T-cell (primary cell): ENCODE data around the gene S100A14. TPM values are rescaled to one million over a fixed set of nuclear protein-coding genes. Genes with fewer than 3 reads are reported as not detected.
"Not testable (repeated sequence)": the region's sequence is repeated elsewhere in the genome, so short reads cannot be mapped to it uniquely, and the experiment has no call there.

Source experiments
- ATAC-seq, 4 experiments: fragments of 200-7000 bp in 3 of 4; fragments of 150-1000 bp in 1 of 4; cut with Tn5 transposase; replicated peaks in 1 of 4; 1 replicate in 3 of 4; 2 replicates in 1 of 4; pipeline ENCODE4 v1.10.0; 2021; ENCODE audit warnings: moderate library complexity in 3 of 4, mild to moderate bottlenecking in 2 of 4, moderate number of reproducible peaks in 1 of 4
- CTCF ChIA-PET, 2 donors: fragments of 300-600 bp; sonication (Branson Sonifier 250); formaldehyde crosslinking; loops; one replicate each; lab custom pipeline; 2022; ENCODE audit warnings: antibody characterized with exemption in 2 of 2; lab: Charles Lee
- POLR2A ChIA-PET, 2 donors: fragments of 300-600 bp; sonication (Branson Sonifier 250); formaldehyde crosslinking; loops; one replicate each; lab custom pipeline; 2022; ENCODE audit warnings: antibody characterized with exemption in 2 of 2; lab: Charles Lee
- DNase-seq, 35 experiments: peaks; one replicate each; pipeline versions ENCODE4 v3.0.0 to v3.0.0-alpha.2; 2013 to 2023
- H3K27ac ChIP-seq: one replicate; pipeline ENCODE4 v1.5.1; 2013; ENCODE audit warnings: low read length
- H3K27me3 ChIP-seq, 2 experiments: replicated peaks in 1 of 2; 1 replicate in 1 of 2; 2 replicates in 1 of 2; pipeline versions ENCODE4 v1.6.1 to v1.7.0; 2013; ENCODE audit warnings: low read length in 1 of 2, mixed read lengths in 1 of 2; ENCODE audit not compliant: control insufficient read depth in 2 of 2, insufficient read depth in 2 of 2; ENCODE audit errors: extremely low read depth in 1 of 2
- H3K36me3 ChIP-seq, 2 donors: 1 replicate in 1 of 2; 2 replicates in 1 of 2; pipeline versions ENCODE4 v1.6.1 to v1.7.0; 2013; ENCODE audit warnings: low read length in 1 of 2; ENCODE audit not compliant: control insufficient read depth in 2 of 2, insufficient read depth in 1 of 2; ENCODE audit errors: extremely low read depth in 1 of 2
- H3K4me1 ChIP-seq, 2 experiments: 1 replicate in 1 of 2; 2 replicates in 1 of 2; pipeline versions ENCODE4 v1.6.1 to v1.7.0; 2013; ENCODE audit warnings: low read length in 2 of 2, mixed read lengths in 1 of 2; ENCODE audit not compliant: insufficient read depth in 2 of 2, control insufficient read depth in 1 of 2; ENCODE audit errors: extremely low read depth in 1 of 2
- H3K4me3 ChIP-seq, 2 donors: 1 replicate in 1 of 2; 2 replicates in 1 of 2; pipeline versions ENCODE4 v1.5.1 to v1.7.0; 2013; ENCODE audit warnings: mild to moderate bottlenecking in 2 of 2, low read length in 1 of 2, moderate library complexity in 1 of 2; ENCODE audit not compliant: control insufficient read depth in 1 of 2; ENCODE audit errors: extremely low read depth in 1 of 2
- H3K9me3 ChIP-seq: 2 replicates; pipeline ENCODE4 v1.7.0; 2013
- H3K27ac Mint-ChIP-seq, 2 donors: one replicate each; pipeline ENCODE4 v1.8.0; 2020 to 2021; ENCODE audit warnings: mild to moderate bottlenecking in 2 of 2, mixed read lengths in 2 of 2
- H3K27me3 Mint-ChIP-seq, 2 donors: one replicate each; pipeline ENCODE4 v1.8.0; 2021 to 2022; ENCODE audit warnings: mixed read lengths in 2 of 2
- H3K36me3 Mint-ChIP-seq: one replicate; pipeline ENCODE4 v1.8.0; 2021; ENCODE audit warnings: mixed read lengths
- H3K4me1 Mint-ChIP-seq, 3 donors: one replicate each; pipeline ENCODE4 v1.8.0; 2020 to 2022; ENCODE audit warnings: mixed read lengths in 3 of 3, mild to moderate bottlenecking in 1 of 3
- H3K4me3 Mint-ChIP-seq, 3 donors: one replicate each; pipeline ENCODE4 v1.8.0; 2020 to 2022; ENCODE audit warnings: mild to moderate bottlenecking in 3 of 3, mixed read lengths in 3 of 3, moderate library complexity in 3 of 3
- H3K9me3 Mint-ChIP-seq, 3 donors: one replicate each; pipeline ENCODE4 v1.8.0; 2020 to 2022; ENCODE audit warnings: mixed read lengths in 3 of 3
- WGBS: methylation state at CpG from one replicate; pipeline ENCODE4 v1.1.5; 2013; ENCODE audit warnings: missing lambda C conversion rate; ENCODE audit not compliant: insufficient coverage; 5-methylcytosine and 5-hydroxymethylcytosine counted together
- total RNA-seq, 35 experiments: library from RNA in 6 of 35; stranded (reverse) in 6 of 35; fragments of 120-200 nt in 1 of 35; gene quantifications; one replicate each; pipeline versions ENCODE4 v1.2.1 to v1.2.4 and lab custom pipeline; 2013 to 2026

S100A14 gene
- total RNA-seq, 5 donors from 2014 or later (not counting 1 experiment from before 2014, with no cell fraction given), result 0.35 to 0.70 (median 0.43) TPM; not detected in 2

DNA sequence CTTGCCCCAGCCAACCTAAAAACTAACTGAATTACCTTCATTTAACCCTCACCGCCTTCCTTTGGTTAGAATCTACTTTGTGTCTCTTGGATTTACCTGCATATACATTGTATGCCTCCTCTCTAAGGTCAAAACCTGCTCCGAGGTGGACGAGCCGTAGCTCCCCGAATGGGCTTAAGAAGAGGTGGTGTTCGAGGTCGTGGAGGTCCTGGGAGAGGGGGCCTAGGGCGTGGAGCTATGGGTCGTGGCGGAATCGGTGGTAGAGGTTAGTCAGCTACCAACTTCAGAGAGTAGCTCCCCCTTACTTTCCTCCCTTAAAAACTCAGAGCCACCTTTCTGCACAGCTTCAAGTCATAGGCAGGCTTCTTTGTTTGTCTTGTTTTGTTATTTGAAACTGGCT lies 27.0 kb upstream of the S100A14 start:
- Mint-ChIP-seq H3K4me3 (no peak overlapping the region), H3K4me1 (peaks cover 70 to 74% (median 70%) of the 10 kb centered on the region in 3 donors), H3K27ac (peak overlapping the region; percentile 60 to 87), H3K36me3 (peaks cover 50% of the 10 kb centered on the region), H3K9me3 (no peaks in the 10 kb centered on the region), H3K27me3 (no peaks in the 10 kb centered on the region)
- Histone ChIP-seq H3K4me3 (no peak overlapping the region), H3K36me3 (peaks cover 19 to 91% of the 10 kb centered on the region in 2 donors), H3K4me1 (peaks cover 9 to 30% of the 10 kb centered on the region in 2 experiments), H3K27me3 (no peaks in the 10 kb centered on the region), H3K9me3 (no peaks in the 10 kb centered on the region), H3K27ac (no peak overlapping the region)
- WGBS, result 93% methylated on average over 3 of the region's 11 CpGs
- CTCF ChIA-PET, result interaction anchor here in 1 of 2 donors (0.6 kb wide), 1 partner anchor 100 kb away, joined by 3 read pairs; no protein-coding TSS in a partner anchor
- POLR2A ChIA-PET, result interaction anchor here in 1 of 2 donors (0.6 kb wide), 1 partner anchor 9 kb away, joined by 4 read pairs; the partner anchor contains the start of gene CHTOP
- ATAC-seq (no peak), DNase-seq (peak in 1 of 35 experiments; percentile 11)

DNA sequence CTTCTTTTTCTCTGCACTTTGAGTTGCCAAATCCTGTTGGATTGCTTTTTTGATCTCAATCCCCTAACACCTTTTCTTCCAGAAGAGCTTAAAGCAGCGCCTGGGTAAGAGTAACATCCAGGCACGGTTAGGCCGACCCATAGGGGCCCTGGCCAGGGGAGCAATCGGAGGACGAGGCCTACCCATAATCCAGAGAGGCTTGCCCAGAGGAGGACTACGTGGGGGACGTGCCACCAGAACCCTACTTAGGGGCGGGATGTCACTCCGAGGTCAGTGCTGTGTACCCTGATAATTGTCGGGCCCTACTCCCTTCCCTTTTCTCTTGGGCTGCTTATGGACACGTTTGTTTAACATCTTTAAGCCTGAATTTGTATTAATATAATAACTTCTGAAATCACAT lies 26.0 kb upstream of the S100A14 start:
- no peak for ATAC-seq
- peaks cover 22 to 96% of the 10 kb centered on the region in 2 donors for H3K36me3 ChIP-seq
- no peak overlapping the region for H3K27ac ChIP-seq
- peaks cover 68 to 76% (median 69%) of the 10 kb centered on the region in 3 donors for H3K4me1 Mint-ChIP-seq
- DNase-seq, result peak in 1 of 35 experiments; percentile 17
- CTCF ChIA-PET, result no interaction called here
- H3K9me3 ChIP-seq, result no peaks in the 10 kb centered on the region
- H3K4me3 ChIP-seq, result no peak overlapping the region
- H3K4me1 ChIP-seq, result peaks cover 9 to 23% of the 10 kb centered on the region in 2 experiments
- H3K27me3 ChIP-seq, result no peaks in the 10 kb centered on the region
- H3K36me3 Mint-ChIP-seq, result peaks cover 52% of the 10 kb centered on the region
- no peak overlapping the region for H3K4me3 Mint-ChIP-seq
- POLR2A ChIA-PET, result interaction anchor here in 1 of 2 donors (0.6 kb wide), 1 partner anchor 9 kb away, joined by 9 read pairs; no protein-coding TSS in a partner anchor
- H3K27ac Mint-ChIP-seq, result peak overlapping the region in 1 of 2 donors; percentile 59
- 100% methylated on average over 5 of the region's 11 CpGs for WGBS
- no peaks in the 10 kb centered on the region for H3K9me3 Mint-ChIP-seq
- no peaks in the 10 kb centered on the region for H3K27me3 Mint-ChIP-seq

DNA sequence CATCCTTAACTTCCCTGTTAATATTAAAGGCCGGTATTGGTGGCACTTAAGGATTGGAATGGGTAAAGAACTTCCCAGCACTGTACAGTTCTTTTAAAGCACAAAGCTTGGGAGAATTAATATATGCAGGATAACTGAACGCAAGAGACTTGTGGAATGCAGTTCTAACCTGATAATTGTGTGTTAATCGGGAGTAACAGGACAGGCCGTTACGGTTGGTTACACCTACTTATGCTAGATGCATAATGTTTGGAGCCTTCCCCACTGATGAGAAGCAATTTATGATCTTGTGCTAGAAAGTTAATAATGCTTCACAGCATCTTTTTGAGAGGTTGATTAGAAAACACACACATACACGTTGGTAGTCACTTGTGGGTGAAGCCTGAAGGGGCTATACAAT lies 24.7 kb upstream of the S100A14 start:
- H3K27ac Mint-ChIP-seq, result peak overlapping the region in 1 of 2 donors; percentile 13
- no peak overlapping the region for H3K4me3 Mint-ChIP-seq
- H3K9me3 Mint-ChIP-seq, result no peaks in the 10 kb centered on the region
- H3K36me3 Mint-ChIP-seq, result peaks cover 48% of the 10 kb centered on the region
- H3K9me3 ChIP-seq, result no peaks in the 10 kb centered on the region
- peaks cover 18 to 96% of the 10 kb centered on the region in 2 donors for H3K36me3 ChIP-seq
- H3K27me3 ChIP-seq, result no peaks in the 10 kb centered on the region
- WGBS, result 80% methylated on average over 3 of the region's 6 CpGs
- no peak overlapping the region for H3K27ac ChIP-seq
- CTCF ChIA-PET, result no interaction called here
- DNase-seq, result no peak
- H3K4me1 ChIP-seq, result peaks cover 10 to 23% of the 10 kb centered on the region in 2 experiments
- H3K4me3 ChIP-seq, result no peak overlapping the region
- H3K4me1 Mint-ChIP-seq, result peaks cover 62 to 79% (median 68%) of the 10 kb centered on the region in 3 donors
- no peaks in the 10 kb centered on the region for H3K27me3 Mint-ChIP-seq
- no peak for ATAC-seq
- POLR2A ChIA-PET, result interaction anchor here in 1 of 2 donors (0.6 kb wide), 1 partner anchor 11 kb away, joined by 3 read pairs; no protein-coding TSS in a partner anchor

DNA sequence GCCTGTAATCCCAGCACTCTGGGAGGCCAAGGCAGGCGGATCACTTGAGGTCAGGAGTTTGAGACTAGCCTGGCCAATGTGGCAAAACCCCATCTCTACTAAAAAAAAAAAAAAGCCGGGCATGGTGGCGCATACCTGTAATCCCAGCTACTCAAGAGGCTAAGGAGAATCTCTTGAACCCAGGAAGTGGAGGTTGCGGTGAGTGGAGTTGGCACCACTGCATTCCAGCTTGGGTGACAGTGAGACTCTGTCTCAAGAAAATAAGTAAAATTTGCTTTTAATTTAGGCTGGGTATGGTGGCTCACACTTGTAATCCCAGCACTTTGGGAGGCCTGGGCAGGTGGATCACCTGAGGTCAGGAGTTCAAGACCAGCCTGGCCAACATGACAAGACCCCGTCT lies 24.1 kb upstream of the S100A14 start:
- peaks cover 55 to 76% (median 65%) of the 10 kb centered on the region in 3 donors for H3K4me1 Mint-ChIP-seq
- peaks cover 6 to 30% of the 10 kb centered on the region in 2 experiments for H3K4me1 ChIP-seq
- H3K9me3 Mint-ChIP-seq, H3K9me3 ChIP-seq, H3K4me3 ChIP-seq, H3K27me3 Mint-ChIP-seq, H3K27ac ChIP-seq, ATAC-seq, H3K27ac Mint-ChIP-seq, CTCF ChIA-PET, H3K27me3 ChIP-seq, H3K4me3 Mint-ChIP-seq, DNase-seq: not testable (repeated sequence)
- POLR2A ChIA-PET, result interaction anchor here in 1 of 2 donors (0.6 to 0.7 kb wide), 2 partner anchors 17 to 46 kb away, joined by 3 to 7 read pairs; no protein-coding TSS in a partner anchor
- 100% methylated on average over 2 of the region's 5 CpGs for WGBS
- peaks cover 42% of the 10 kb centered on the region for H3K36me3 Mint-ChIP-seq
- H3K36me3 ChIP-seq, result peaks cover 14 to 91% of the 10 kb centered on the region in 2 donors

DNA sequence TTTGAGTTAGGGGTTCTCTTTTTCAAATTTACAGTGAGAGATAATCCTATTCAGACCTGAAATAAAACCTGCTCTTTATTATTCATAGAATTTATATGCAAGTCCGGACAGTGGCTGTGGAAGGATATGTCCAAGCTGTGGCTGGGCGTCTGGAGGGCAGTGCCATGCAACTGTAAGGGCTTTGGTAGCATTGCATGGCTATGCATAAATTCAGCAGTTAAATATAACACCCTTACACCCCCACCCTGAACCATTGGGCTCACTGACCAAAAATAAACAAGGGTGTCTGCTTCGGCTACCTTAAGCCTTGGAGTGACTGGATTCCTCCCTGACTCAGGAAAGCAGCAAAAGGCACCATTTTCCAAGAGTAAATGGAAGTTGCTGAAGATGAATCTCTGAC lies 23.2 kb upstream of the S100A14 start:
- Mint-ChIP-seq H3K27me3 (no peaks in the 10 kb centered on the region), H3K36me3 (peaks cover 39% of the 10 kb centered on the region), H3K9me3 (no peaks in the 10 kb centered on the region), H3K4me3 (no peak overlapping the region), H3K27ac (no peak overlapping the region), H3K4me1 (peaks cover 50 to 72% (median 60%) of the 10 kb centered on the region in 3 donors)
- CTCF ChIA-PET, result interaction anchor here in 1 of 2 donors (0.6 kb wide), 1 partner anchor 499 kb away, joined by 3 read pairs; no protein-coding TSS in a partner anchor
- no peaks in the 10 kb centered on the region for H3K9me3 ChIP-seq
- WGBS, result no CpG with 5 or more reads among the region's 3 CpGs
- ATAC-seq (no peak), DNase-seq (no peak)
- no peak overlapping the region for H3K4me3 ChIP-seq
- peaks cover 6 to 31% of the 10 kb centered on the region in 2 experiments for H3K4me1 ChIP-seq
- POLR2A ChIA-PET, result interaction anchor here in 1 of 2 donors (0.5 kb wide), 1 partner anchor 197 kb away, joined by 3 read pairs; no protein-coding TSS in a partner anchor
- peaks cover 11 to 82% of the 10 kb centered on the region in 2 donors for H3K36me3 ChIP-seq
- no peaks in the 10 kb centered on the region for H3K27me3 ChIP-seq
- H3K27ac ChIP-seq, result no peak overlapping the region

DNA sequence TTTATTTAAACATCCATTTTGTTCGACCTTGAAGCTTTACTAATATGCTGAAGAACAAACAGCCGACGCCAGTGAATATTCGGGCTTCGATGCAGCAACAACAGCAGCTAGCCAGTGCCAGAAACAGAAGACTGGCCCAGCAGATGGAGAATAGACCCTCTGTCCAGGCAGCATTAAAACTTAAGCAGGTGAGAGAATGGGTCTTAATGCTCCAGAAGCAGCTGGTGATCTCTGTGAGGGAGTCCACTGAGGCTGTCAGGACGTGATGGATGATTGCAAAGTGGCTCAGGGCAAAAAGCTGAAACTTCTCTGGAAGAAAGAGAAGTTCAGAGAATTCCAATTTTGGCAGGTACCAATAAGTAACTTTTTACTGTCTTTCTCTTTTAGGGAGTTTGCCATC lies 22.1 kb upstream of the S100A14 start:
- Mint-ChIP-seq H3K4me1 (peaks cover 50 to 66% (median 57%) of the 10 kb centered on the region in 3 donors), H3K36me3 (peaks cover 30% of the 10 kb centered on the region)

More for the DNA sequence above, 22.1 kb upstream of the S100A14 start:
- no peaks in the 10 kb centered on the region for H3K9me3 Mint-ChIP-seq
- no peak overlapping the region for H3K27ac Mint-ChIP-seq
- Histone ChIP-seq H3K36me3 (peaks cover 11 to 72% of the 10 kb centered on the region in 2 donors), H3K4me1 (peaks cover 6 to 36% of the 10 kb centered on the region in 2 experiments), H3K4me3 (no peak overlapping the region), H3K9me3 (no peaks in the 10 kb centered on the region), H3K27ac (no peak overlapping the region), H3K27me3 (no peaks in the 10 kb centered on the region)
- no peak overlapping the region for H3K4me3 Mint-ChIP-seq
- CTCF ChIA-PET, result interaction anchor here in 1 of 2 donors (0.7 to 1.1 kb wide), 2 partner anchors 17 to 26 kb away, joined by 3 to 4 read pairs; partner anchors contain the start of gene S100A16
- DNase-seq (no peak), ATAC-seq (no peak)
- POLR2A ChIA-PET, result interaction anchor here in 1 of 2 donors (0.7 kb wide), 1 partner anchor 13 kb away, joined by 3 read pairs; no protein-coding TSS in a partner anchor
- H3K27me3 Mint-ChIP-seq, result no peaks in the 10 kb centered on the region
- WGBS, result 98% methylated on average over 5 of the region's 6 CpGs
